Measurements from ENCODE around the gene SH3BP1. TPM values are rescaled to one million over a fixed set of nuclear protein-coding genes. Genes with fewer than 3 reads are reported as not detected.

The SH3BP1 gene
- polyA plus RNA-seq, 3 donors = 20.0 to 214 (median 20.0) TPM

DNA sequence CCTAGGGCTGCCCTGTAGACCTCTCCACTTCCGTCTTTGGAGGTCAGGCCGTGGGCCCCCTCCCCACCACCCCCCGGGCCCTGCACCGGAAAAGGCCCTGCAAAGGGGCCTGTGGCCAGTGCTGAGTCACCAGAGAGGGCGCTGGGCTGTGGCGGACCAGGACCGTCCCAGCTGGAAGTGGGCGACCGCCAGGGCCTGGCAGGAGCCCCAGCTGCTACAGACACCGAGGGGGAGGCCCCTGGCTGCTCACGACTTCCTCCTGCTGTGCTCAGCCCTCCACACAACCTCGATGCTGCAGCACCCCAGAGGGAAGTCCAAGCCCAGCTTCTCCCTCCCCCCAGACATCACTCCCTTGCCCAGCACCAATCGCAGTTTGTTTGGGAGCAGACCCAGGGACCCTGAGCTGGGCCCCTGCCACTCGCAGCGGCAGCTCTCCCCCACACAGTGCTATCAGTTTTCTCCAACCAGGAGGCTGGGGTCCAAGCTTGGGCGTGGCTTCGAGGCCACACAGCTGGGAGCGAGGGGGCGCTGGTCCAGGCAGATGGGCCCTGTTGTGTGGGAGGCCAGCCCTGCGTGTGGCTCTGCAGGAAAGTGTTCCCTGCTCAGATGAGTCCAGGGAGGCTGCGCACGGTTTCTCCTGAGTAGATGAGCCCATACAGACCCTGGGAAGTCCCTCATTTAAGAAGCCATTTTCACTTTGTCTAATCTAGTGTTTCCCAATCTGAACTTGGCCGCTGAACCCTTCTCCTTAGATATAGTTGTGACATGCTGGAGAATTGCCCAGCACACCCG lies 5.6 kb upstream of the SH3BP1 start:
- WGBS (ENCODE audit: insufficient coverage) = under 1% methylated on average over 19 of the region's 24 CpGs
- Histone ChIP-seq H3K36me3 (replicated peaks in 1 of 2; ENCODE audit: control insufficient read depth in 1 of 2, insufficient read depth in 2 of 2, low read length in 2 of 2) (peaks cover 29 to 34% of the 10 kb centered on the region in 2 donors), H3K27ac (ENCODE audit: low read depth in 1 of 2, low read length in 2 of 2) (peak overlapping the region; percentile 89 to 93), H4K20me1 (ENCODE audit: insufficient read depth, low read length) (no peaks in the 10 kb centered on the region), H3K4me2 (replicated peaks; ENCODE audit: extremely low read depth, low read length, poor library complexity, severe bottlenecking) (peak overlapping the region; percentile 75), H3K27me3 (ENCODE audit: control insufficient read depth in 2 of 2, insufficient read depth in 2 of 2, low read length in 2 of 2) (no peaks in the 10 kb centered on the region), H3K79me2 (ENCODE audit: insufficient read depth, low read length) (peaks cover 41% of the 10 kb centered on the region), H3K9ac (ENCODE audit: insufficient read depth, low read length, poor library complexity, severe bottlenecking) (peak overlapping the region; percentile 67), H3K4me1 (ENCODE audit: control insufficient read depth in 1 of 2, insufficient read depth in 2 of 2, low read length in 2 of 2) (peaks cover 71 to 75% of the 10 kb centered on the region in 2 donors), H3K9me3 (replicated peaks in 1 of 2; ENCODE audit: control insufficient read depth in 1 of 2, insufficient read depth in 1 of 2, low read length in 2 of 2) (no peaks in the 10 kb centered on the region), H2AFZ (ENCODE audit: insufficient read depth, low read depth, low read length, poor library complexity, severe bottlenecking) (peak overlapping the region; percentile 44), H3K4me3 (replicated peaks in 1 of 3; ENCODE audit: low read depth in 2 of 3, low read length in 3 of 3) (peak overlapping the region in 2 of 3 experiments; percentile 2 to 63)
- H3K9me3 Mint-ChIP-seq = no peaks in the 10 kb centered on the region
- TF ChIP-seq, protein P1, sequence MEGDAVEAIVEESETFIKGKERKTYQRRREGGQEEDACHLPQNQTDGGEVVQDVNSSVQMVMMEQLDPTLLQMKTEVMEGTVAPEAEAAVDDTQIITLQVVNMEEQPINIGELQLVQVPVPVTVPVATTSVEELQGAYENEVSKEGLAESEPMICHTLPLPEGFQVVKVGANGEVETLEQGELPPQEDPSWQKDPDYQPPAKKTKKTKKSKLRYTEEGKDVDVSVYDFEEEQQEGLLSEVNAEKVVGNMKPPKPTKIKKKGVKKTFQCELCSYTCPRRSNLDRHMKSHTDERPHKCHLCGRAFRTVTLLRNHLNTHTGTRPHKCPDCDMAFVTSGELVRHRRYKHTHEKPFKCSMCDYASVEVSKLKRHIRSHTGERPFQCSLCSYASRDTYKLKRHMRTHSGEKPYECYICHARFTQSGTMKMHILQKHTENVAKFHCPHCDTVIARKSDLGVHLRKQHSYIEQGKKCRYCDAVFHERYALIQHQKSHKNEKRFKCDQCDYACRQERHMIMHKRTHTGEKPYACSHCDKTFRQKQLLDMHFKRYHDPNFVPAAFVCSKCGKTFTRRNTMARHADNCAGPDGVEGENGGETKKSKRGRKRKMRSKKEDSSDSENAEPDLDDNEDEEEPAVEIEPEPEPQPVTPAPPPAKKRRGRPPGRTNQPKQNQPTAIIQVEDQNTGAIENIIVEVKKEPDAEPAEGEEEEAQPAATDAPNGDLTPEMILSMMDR (IDR thresholded peaks at IDR 0.05) = no peak
- peaks cover 76% of the 10 kb centered on the region for H3K4me1 Mint-ChIP-seq
- intact Hi-C loops (cut with micrococcal nuclease) = no loop called here
- H3K36me3 Mint-ChIP-seq = peaks cover 26 to 36% of the 10 kb centered on the region in 2 donors
- DNase-seq = peak; percentile 90 to 94 (median 94)
- peak overlapping the region; percentile 96 to 99 (median 98) for H3K27ac Mint-ChIP-seq
- peaks cover 0 to 2% (median 0%) of the 10 kb centered on the region in 3 donors for H3K27me3 Mint-ChIP-seq (ENCODE audit: low read depth in 3 of 3)
- H3K4me3 Mint-ChIP-seq = peak overlapping the region; percentile 76 to 83

GRCh38 chr22:37634417-37634924 lies 5.0 kb upstream of the SH3BP1 start:
- TF ChIP-seq, protein P1 (IDR thresholded peaks at IDR 0.05) = peak; percentile 16
- no peak for DNase-seq
- Mint-ChIP-seq H3K4me3 (peak overlapping the region; percentile 76 to 83), H3K27me3 (ENCODE audit: low read depth in 3 of 3) (peaks cover 0 to 2% (median 0%) of the 10 kb centered on the region in 3 donors), H3K36me3 (peaks cover 20 to 30% of the 10 kb centered on the region in 2 donors), H3K9me3 (no peaks in the 10 kb centered on the region), H3K4me1 (peaks cover 76% of the 10 kb centered on the region), H3K27ac (peak overlapping the region; percentile 95 to 99 (median 98))
- Histone ChIP-seq H2AFZ (ENCODE audit: insufficient read depth, low read depth, low read length, poor library complexity, severe bottlenecking) (peak overlapping the region; percentile 44), H3K4me3 (replicated peaks in 1 of 3; ENCODE audit: low read depth in 2 of 3, low read length in 3 of 3) (peak overlapping the region in 2 of 3 experiments; percentile 2 to 63), H3K79me2 (ENCODE audit: insufficient read depth, low read length) (peaks cover 45% of the 10 kb centered on the region), H3K9ac (ENCODE audit: insufficient read depth, low read length, poor library complexity, severe bottlenecking) (peak overlapping the region; percentile 67), H3K27ac (ENCODE audit: low read depth in 1 of 2, low read length in 2 of 2) (peak overlapping the region; percentile 89 to 93), H3K27me3 (ENCODE audit: control insufficient read depth in 2 of 2, insufficient read depth in 2 of 2, low read length in 2 of 2) (no peaks in the 10 kb centered on the region), H3K9me3 (replicated peaks in 1 of 2; ENCODE audit: control insufficient read depth in 1 of 2, insufficient read depth in 1 of 2, low read length in 2 of 2) (no peaks in the 10 kb centered on the region), H4K20me1 (ENCODE audit: insufficient read depth, low read length) (no peaks in the 10 kb centered on the region), H3K4me2 (replicated peaks; ENCODE audit: extremely low read depth, low read length, poor library complexity, severe bottlenecking) (peak overlapping the region; percentile 75), H3K36me3 (replicated peaks in 1 of 2; ENCODE audit: control insufficient read depth in 1 of 2, insufficient read depth in 2 of 2, low read length in 2 of 2) (peaks cover 22 to 27% of the 10 kb centered on the region in 2 donors), H3K4me1 (ENCODE audit: control insufficient read depth in 1 of 2, insufficient read depth in 2 of 2, low read length in 2 of 2) (peaks cover 75 to 82% of the 10 kb centered on the region in 2 donors)
- intact Hi-C loops (cut with micrococcal nuclease) = no loop called here
- 14% methylated on average over 6 of the region's 8 CpGs for WGBS (ENCODE audit: insufficient coverage)

Data from CD14-positive monocyte (primary cell).